Measurements from ENCODE around the gene VGLL1.
A peak's percentile ranks its signal among the peaks of the same experiment; 100 is the strongest.

VGLL1 gene, protein sequence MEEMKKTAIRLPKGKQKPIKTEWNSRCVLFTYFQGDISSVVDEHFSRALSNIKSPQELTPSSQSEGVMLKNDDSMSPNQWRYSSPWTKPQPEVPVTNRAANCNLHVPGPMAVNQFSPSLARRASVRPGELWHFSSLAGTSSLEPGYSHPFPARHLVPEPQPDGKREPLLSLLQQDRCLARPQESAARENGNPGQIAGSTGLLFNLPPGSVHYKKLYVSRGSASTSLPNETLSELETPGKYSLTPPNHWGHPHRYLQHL

DNA sequence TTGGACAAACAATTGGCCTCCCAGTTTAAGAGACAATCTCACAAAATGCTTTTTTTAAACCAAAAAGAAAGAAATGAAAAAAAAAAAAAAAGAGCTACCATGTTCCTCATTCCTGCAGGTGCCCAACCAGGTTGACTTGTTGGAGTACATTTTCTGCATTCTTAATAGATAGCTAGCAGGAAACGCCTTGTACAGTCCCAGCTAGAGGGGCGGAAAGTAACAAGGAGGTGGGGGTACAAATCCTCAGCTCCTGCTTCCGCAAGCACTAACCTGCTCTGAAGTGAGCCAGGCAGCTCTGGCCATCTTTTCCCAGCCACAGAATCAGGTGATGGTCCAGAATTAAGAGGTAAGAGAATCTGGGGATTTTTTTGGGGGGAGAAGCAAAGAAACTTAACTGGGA is at the start of gene VGLL1:
VGLL1 (plus strand) TSS at position 265 of the 400 bp plus-strand sequence. CDS start 3,806 bp downstream, outside the sequence.
- DNase-seq, result no peak

DNA sequence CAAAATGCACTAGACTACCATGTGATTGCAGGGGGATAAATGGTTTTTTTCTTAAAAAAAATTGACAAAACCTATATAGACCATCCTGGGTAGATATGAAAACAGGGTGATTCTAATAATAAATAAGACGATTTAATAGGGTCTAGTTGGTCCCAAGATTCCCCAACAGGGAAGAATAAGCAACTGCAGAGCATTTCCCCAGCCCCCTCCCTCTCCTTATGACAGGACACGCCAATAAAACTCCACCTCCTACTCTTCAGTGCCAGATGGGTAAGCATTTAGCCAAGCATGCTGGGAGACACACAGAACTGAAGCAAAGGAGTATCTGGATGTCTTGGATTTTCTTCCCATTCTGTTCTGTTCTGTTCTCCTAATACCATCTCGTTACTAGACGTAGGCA is 44.4 kb upstream of the VGLL1 start, which contains the start of gene BRS3:
BRS3 (plus strand) TSS at position 301 of the 400 bp plus-strand sequence. CDS start 168 bp downstream, outside the sequence.
- DNase-seq, result no peak

DNA sequence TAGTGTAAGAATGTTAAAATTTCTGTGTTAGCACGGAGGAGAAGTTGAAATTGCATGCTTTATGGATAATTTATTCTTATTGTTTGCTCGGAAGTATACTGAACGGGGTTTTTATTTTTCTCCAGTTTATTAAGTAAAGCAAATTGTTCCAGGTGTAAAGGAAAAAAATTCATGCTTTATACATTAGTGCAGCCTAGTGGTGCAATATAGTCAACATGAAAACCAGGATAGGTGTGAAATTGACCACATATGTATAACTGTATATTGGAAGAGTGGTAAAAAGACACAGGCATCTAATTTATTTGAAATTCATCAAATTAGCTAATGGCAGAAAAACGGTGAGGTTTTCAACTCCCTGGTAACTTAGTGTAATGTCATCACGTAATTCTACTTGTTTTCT is 43.3 kb upstream of the VGLL1 start:
- no peak for DNase-seq

DNA sequence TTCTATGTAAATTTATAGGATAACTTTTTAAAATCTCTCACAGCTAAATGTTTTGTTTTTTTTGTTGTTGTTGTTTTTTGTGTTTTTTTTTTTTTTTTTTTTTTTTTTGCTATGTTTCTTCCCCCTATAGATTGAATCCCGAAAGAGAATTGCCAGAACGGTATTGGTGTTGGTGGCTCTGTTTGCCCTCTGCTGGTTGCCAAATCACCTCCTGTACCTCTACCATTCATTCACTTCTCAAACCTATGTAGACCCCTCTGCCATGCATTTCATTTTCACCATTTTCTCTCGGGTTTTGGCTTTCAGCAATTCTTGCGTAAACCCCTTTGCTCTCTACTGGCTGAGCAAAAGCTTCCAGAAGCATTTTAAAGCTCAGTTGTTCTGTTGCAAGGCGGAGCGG is 40.2 kb upstream of the VGLL1 start:
- no peak for DNase-seq

DNA sequence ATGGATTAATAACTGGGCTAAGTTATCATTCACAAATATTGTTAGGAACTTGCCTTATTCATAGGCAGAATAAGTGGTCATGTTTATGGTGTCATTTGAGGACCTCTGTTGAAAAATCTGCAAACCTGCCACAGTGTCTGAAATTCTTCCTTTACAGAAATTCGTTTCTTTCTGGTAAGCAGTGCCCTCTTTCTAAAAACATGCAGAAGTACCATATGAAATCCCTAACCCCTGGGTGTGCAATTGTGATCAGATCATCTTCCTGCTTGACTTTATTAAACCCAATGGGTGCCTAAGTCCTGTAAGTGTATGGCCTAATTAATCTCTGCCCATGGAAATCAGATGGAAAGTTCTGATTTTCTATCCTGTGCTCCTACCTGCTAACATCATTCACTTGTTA is 39.0 kb upstream of the VGLL1 start:
- no peak for DNase-seq

DNA sequence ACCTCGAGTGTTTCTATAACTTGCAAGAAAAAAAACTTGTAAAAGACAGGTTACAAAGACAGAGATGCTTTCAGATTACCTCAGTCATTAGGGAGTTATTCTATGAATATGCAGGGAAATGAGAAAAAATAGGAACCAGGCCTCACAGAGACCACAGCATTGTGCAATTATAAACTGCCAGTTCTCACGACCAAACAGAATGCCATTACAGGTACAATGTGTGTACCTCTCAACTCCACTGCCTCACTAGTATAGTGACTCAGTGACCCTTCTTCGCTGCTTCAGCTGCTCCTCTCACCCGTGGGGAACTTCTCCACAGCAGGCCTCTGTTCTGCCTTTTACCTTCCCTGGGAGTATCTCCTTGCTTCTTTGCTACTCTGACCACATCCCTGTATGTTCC is 37.0 kb upstream of the VGLL1 start:
- DNase-seq, result no peak

DNA sequence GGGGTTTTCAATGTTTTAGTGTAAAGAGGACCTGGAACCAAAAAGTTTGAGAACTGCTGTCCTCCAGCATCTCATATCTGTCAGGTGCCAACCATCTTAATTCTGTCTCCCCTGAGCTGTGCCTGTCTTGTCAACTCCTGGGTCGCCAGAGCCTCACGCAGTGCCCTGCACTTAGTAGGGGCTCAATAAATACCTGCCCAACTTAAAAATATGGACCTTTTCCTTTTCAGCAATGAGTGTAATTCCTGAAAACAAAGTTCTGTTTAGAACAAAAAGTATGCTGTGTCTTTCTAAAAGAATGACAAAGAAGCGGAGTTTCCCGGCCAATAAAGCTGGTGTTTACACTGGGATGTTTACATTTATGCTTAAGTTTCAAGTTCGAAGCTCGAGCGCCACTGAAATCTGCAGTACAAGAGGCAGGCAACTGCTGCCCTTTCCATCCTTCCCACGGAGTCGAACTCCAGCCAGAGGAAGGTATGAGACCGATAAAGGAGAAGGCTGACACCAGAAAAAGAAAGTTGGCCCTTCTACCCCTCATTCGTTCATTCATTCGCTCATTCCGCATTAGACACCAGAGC is 35.7 kb upstream of the VGLL1 start:
- DNase-seq, result no peak

DNA sequence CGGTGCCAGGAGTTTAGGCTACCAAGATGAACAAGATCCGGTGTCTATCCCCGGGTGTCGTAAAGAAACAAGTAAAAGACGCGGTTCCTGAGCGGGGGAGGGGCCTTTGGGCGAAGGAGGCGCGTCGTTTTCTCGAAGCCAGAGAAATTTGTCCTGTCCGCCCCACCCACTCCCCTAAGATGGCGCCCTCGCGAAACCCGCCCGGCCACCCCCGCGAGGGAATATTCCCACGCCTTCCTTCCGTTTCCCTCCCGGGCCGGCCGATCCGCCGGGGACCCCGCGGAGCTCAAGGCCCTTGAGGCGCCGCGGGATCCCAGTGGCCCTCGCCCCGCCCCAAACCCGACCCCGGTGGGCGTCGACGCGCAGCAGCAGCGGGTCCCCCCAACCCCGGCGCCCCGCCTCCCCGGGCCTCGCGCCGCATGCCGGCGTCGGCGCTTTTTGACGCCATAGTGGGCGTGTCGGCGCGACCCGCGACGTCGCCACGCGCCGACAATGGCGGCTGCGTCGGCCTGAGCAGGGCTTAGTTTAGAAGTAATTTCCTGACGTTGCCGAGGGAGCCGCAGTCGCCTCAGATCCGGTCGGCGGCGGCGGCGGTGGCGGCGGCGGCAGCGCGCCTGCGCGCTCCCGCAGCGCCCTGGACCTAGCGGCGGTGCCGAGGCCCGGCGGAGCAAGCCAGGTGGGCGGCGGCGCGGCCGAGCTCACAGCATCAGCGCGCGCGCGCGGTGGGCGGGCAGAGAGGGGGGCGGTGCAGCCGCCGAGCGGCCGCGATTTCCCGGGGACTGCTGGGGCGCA is 35.1 kb upstream of the VGLL1 start:
- DNase-seq, result peak; percentile 78

DNA sequence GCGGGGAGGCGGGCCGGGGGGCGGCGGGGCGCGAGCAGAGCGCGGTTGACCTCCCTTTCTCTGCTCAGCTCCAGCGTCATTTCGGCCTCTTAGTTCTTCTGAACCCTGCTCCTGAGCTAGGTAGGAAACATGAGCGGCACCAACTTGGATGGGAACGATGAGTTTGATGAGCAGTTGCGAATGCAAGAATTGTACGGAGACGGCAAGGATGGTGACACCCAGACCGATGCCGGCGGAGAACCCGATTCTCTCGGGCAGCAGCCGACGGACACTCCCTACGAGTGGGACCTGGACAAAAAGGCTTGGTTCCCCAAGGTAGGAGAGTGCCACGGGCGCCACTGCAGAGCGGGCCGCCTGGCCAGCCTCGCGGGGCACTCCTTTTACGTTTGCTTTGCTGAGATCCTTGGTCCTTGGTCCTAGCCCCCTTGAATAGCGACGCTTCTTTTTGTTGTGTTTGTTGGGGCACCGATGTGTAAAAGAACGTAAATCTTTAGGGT is 34.4 kb upstream of the VGLL1 start, which contains the start of gene HTATSF1:
HTATSF1 (plus strand) TSS at position 37 of the 497 bp plus-strand sequence; CDS start at position 130, 93 bp downstream.
- no peak for DNase-seq

DNA sequence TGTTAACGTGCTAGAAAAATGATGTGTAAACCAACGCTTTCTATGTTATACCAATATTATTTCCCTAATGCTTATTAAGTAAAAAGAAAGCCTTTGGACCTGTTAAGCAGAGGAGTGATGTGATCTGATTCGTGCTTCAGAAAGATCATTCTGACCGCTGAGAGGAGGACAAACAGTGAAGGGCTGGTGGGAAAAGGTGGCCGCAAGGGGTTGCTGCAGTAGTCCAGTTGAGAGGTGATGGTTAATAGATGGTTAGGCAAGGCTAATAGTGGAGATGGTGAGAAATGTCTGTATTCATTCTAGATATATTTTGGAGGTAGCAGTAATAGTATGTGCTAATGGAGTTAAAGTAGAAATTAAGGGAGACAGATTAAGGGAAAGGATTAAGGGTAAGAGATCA is 12.9 kb upstream of the VGLL1 start:
- no peak for DNase-seq

DNA sequence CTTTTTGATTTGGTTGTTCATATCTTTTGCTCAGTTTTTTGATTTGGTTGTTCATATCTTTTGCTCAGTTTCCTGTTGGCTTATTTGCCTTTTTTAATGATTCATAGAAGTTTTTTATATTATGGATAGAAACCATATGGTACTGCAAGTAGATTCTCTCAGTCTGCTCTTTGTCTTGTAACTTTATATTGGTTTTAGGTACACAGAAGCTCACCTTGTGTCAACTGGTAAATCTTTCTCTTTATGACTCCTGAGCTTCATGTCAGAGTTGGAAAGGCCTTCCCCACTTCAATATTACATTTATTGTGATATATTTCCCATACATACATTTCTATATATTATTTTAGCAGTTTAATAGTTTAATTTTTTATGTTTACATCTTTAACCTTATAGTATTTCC is 8.2 kb upstream of the VGLL1 start:
- DNase-seq, result no peak

DNA sequence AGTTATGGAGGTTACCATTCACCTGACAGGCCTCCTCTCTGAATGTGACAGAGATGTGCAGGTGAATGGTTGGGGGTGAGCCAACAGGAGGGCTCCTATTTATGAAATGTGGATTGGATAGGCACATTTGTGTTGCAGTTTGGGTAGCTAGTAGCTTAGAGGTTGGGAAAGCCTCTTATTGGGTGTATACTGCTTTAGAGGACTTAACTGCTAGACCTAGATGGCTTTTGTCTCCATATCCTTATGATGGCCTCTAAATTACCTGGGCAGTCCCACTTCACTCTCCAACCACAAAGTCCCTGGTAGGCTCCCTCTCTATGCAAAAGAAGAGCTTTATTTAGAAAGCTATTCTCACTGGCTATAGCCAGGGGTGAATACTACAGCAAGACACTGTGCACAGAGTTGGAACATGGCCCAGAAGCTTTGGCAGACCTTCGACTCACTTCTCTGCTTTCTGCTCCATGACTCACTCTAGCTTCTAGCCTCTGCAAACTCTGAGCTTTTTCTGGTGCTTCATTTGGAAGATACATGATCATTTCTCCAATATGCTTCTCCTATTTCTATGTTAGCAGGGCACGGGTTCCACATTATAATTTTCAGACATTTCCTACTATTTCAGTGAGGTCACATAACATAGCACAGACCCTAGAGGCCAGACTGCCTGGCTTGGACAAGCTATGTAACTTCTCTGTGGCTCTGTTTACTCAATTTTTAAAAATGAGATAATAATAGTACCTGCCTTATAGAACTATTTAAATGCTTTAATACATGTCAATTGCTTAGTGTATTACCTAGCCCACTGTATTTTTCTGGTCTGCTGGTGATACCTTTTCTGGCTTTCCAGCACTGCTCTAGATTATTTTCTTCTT is 6.0 kb upstream of the VGLL1 start:
- DNase-seq, result no peak

DNA sequence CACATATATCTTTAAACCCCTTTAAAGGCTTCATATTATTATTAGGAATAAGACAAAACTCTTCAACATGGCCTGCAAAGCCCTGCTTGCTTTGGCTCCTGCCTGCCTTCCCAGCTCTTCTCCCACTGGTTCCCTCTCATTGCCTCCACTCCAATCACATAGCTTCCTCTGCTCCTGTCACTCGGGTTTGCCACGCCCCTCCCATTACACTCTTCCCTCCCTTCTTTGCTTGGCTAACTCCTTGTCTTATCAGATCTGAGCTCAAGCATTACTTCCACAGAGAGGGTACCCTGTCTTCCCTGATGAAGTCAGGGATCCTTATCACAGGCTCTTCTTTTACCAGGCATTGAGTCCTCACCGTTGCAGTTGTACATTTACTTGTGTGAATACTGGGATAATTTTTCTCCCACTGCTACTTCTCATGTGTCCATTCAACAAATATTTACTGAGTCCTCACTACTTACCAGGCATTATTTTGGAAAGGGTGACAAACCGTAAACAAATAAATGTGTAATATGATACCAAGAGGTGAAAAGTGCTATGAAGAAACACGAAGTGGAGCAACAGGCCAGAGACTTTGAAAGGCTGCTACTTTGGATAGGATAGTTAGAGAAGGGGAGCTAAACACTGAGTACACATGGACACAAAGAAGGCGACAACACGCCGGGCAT is 3.2 kb upstream of the VGLL1 start:
- DNase-seq, result no peak

DNA sequence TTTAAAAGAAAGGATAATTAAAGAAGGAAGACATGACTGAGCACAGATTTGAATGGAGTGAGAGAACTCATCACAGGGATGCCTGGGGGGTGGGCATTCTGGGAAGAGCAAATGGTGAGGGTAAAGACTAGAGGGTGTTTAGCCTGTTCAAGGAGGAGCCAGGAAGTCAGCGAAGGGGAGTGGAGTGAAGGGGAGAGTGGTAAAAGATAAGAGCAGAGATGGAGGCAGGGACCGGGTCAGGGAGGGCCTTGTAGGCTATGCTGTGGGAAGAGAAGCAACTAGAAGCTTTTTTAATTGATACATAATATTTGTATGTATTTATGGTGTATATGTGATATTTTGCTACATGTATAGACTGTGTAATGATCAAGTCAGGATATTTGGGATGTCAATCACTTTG is 2.2 kb upstream of the VGLL1 start:
- DNase-seq, result no peak

DNA sequence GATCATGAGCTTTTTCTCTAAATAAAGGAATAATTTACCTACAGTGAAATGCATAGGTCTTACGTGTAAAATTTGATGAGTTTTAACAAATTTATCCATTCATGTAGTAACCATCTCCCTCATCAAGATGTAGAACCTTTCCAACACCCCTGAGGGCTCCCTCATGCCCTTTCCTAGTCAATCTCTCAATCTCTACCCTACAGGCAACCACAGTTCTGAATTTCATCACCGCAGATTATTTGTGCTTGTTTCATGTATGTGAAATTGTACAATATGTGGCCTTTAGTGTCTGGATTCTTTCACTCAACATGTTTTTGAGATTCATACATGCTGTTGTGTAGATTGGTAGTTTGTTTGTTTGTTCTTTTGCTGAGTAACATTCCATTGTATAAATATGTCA is 2.1 kb downstream of the VGLL1 start:
- DNase-seq, result no peak

DNA sequence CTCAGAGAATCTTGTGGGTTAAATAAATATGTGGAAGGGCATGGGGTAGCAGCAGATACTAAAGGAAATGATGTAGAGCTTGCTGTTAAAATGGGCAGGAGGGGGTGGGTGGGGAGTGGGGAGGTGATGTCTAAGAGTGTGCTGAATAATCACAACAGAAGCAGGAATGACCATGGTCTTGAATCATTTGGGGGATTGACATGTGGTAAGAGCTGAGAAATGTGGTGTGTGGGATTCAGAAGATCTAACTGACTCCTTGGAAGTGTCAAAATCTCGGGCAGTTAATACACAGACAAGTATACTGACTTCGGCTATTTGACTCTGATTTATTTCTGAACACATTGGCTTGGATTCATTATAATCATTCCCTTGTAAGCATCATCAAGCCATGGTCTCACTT is 6.8 kb downstream of the VGLL1 start:
- DNase-seq, result no peak

DNA sequence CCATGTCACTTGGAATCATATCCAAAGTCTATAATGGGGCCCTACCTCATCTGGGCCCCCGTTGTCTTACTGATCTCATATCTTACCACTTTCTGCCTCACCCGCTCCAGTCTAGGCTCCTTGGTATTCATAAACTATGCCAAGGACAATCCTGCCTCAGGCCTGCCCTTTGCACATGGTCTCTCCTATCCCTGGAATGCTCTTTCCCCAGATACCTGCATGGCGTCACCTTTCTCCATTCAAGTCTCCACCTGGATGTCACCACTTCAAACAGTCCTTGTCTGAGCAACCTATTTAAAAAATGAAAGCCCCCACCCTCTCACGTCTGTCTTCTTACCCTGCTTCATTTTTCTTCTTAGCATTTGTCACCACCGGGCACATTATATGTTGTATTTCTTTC is 8.2 kb downstream of the VGLL1 start:
- DNase-seq, result no peak

DNA sequence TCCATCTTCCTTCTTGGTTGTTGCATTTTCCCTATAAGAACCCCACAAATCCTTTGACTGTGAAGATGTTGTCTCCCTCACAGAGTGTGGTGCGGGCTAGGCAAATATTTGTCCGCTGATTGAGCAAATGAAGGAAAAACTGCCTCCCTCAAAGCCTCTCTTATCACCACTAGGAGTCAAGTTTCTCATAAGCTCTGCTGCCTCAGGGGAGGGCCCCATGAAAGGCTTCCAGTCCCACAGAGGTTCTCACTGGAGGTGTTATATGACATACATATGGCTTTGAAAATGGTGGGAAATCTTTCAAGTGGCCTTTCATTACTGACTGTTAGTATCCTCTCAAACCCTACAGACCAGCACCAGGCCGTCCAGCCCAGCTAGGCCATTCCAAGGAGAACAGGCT is 9.3 kb downstream of the VGLL1 start:
- no peak for DNase-seq

DNA sequence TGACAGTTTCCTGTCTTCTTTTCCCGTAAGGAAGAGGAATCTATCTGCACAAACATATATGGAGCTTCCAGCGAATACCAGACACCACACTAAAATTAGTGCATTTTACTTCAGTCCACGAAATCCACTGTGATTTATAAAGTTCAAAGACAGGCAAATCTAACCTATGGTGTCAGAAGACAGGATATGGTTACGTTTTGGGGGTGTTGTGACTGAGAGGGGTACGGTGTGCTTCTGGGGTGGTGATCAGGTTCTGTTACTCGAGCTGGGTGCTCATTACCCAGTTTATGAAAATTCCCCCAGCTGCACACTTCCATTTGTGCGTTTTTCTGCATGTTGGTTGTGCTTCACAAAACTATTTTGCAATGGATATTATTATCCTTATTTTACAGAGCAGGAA is 10.3 kb downstream of the VGLL1 start:
- DNase-seq, result no peak

DNA sequence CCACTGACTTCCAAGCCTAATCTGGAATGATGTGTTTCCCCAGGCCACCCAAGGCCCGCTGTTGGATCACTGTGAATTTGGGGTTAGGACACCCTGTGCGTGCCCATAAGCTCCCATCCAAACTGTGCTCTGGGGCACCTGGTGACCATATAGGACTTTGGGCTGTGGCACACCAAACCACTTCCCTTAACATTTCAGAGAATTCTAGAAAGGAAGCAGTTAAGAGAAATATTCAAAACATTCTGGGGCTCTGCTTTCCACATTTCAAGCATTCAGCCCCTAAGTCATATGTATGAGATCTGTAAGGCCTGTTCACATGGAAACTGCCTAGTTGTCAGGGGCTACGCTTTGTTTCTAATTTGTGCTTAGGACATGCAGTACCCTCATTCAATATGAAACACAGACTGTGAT is 14.4 kb downstream of the VGLL1 start:
- DNase-seq, result no peak

DNA sequence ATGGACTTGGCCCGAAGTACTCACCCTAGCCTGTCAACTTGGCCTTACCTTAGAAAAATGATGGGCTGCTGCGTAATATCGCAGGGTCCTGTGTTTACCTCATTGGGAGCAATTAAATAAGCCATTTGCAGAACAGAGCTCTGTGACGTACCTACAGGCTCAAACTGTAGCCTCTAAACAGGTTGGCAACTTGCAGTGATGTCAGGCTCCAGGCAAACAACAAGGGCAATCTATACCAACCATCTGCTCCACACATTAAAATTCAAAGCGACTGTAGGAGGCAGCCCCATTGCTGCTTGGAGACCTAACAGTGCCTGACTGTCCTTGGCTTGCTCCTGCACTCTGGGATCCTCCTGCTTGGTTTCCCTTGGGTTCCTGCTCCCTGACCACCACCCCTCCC is 17.2 kb downstream of the VGLL1 start:
- no peak for DNase-seq

DNA sequence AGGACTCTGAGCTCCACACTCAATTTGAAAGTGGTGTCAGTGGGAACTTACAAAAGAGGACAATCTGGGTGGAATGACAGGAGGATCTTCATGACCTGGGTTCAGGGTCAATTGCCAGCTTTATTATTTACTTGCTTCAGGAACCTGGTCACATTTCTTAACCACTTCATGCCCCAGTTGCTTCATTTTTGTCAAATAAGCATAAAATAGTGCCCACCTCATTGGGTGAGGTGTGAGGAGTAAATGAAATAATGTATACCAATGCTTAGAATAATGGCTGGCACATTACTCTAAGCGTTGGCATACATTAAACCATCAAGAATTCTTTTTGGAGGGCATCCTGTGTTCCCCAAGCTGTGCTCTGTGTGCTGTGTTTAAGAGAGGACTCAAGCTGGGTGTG is 19.4 kb downstream of the VGLL1 start:
- DNase-seq, result no peak
